C4-2B (cell line): ENCODE measurements around the gene OSBP2.

Source experiments
- CTCF ChIP-seq: fragments of 450-650 bp; conservative IDR thresholded peaks from 2 replicates; pipeline ENCODE4 v1.5.1; 2017; ENCODE audit warnings: mild to moderate bottlenecking
- ZFX ChIP-seq: fragments of 450-650 bp; IDR thresholded peaks from 2 replicates; pipeline ENCODE4 v1.6.1; 2017

GRCh38 chr22:30654361-30654760, 40.3 kb upstream of the OSBP2 start:
- TF ChIP-seq CTCF (no peak), ZFX (no peak)
